SK-N-DZ (cell line): ENCODE data around the gene LCE3A.

Source experiments
- DNase-seq: peaks from one replicate; pipeline ENCODE4 v3.0.0-alpha.2; 2015; ENCODE audit warnings: low spot score
- small RNA-seq, 2 experiments: library from RNA; depleted of rRNA; stranded (forward); fragments of <200 nt; gene quantifications; one replicate each; pipeline ENCODE3, GENCODE V24; 2014

The LCE3A gene

GRCh38 chr1:152577168-152577567 lies 45.7 kb downstream of the LCE3A start:
- DNase-seq, result no peak

Small RNAs within 50 kb of the gene (small RNA-seq; reads per million reads assigned to genes)
- gene LCE3A, result 0 reads per million in 2 experiments
- 0 reads per million in 2 experiments for gene LCE3B
